ENCODE data around the gene S100A2. TPM values are rescaled to one million over a fixed set of nuclear protein-coding genes. Genes with fewer than 3 reads are reported as not detected.
A peak's percentile ranks its signal among the peaks of the same experiment; 100 is the strongest.

The S100A2 gene
- total RNA-seq, 1 donor: 1.8 TPM

GRCh38 chr1:153573351-153573750 is 7.7 kb upstream of the S100A2 start:
- H3K9me3 ChIP-seq (ENCODE audit: low read depth, low read length): no peaks in the 10 kb centered on the region
- no peaks in the 10 kb centered on the region for H4K20me1 ChIP-seq (ENCODE audit: insufficient read depth, low read length)
- no peaks in the 10 kb centered on the region for H3K36me3 ChIP-seq (ENCODE audit: insufficient read depth, low read length)
- H3K27me3 ChIP-seq (ENCODE audit: insufficient read depth, low read length): no peaks in the 10 kb centered on the region
- TF ChIP-seq, protein P1, sequence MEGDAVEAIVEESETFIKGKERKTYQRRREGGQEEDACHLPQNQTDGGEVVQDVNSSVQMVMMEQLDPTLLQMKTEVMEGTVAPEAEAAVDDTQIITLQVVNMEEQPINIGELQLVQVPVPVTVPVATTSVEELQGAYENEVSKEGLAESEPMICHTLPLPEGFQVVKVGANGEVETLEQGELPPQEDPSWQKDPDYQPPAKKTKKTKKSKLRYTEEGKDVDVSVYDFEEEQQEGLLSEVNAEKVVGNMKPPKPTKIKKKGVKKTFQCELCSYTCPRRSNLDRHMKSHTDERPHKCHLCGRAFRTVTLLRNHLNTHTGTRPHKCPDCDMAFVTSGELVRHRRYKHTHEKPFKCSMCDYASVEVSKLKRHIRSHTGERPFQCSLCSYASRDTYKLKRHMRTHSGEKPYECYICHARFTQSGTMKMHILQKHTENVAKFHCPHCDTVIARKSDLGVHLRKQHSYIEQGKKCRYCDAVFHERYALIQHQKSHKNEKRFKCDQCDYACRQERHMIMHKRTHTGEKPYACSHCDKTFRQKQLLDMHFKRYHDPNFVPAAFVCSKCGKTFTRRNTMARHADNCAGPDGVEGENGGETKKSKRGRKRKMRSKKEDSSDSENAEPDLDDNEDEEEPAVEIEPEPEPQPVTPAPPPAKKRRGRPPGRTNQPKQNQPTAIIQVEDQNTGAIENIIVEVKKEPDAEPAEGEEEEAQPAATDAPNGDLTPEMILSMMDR (IDR thresholded peaks at IDR 0.05; ENCODE audit: extremely low read depth, low read depth, low read length): no peak
- H3K4me1 ChIP-seq (ENCODE audit: insufficient read depth, low read length): peaks cover 33% of the 10 kb centered on the region
- peak overlapping the region; percentile 45 for H2AFZ ChIP-seq (ENCODE audit: low read length)
- H3K79me2 ChIP-seq (ENCODE audit: insufficient read depth, low read length): no peaks in the 10 kb centered on the region
- H3K27ac ChIP-seq (ENCODE audit: low read depth, low read length): peak overlapping the region; percentile 85
- DNase-seq (ENCODE audit: insufficient read length, low spot score, missing footprints): peak; percentile 74
- no peak overlapping the region for H3K4me3 ChIP-seq (ENCODE audit: insufficient read depth, low read length)
- peak overlapping the region; percentile 80 for H3K4me2 ChIP-seq (ENCODE audit: insufficient read depth, low read length)

DNA sequence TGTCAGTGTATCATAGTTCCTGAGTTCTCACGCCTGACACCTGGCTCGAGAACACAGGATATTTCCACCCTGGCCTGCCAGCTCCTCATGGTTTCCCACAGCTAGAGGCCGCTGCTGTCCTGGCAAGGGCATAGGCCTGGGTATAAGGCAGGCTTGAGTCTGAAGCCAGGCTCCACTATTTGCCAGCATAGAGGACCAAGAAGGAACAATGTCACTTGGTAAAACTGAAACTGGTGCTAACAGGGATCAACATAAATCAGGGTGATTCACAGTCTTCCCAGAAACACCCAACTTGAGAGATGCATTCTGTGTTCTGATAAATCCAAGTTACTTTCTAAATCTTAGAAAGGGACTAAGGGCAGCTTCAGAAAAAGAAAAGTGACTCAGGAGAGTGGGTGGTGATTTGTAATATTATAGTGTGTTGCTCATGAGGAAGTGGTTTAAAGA is 6.9 kb upstream of the S100A2 start:
- peak overlapping the region; percentile 80 for H3K4me2 ChIP-seq (ENCODE audit: insufficient read depth, low read length)
- H3K27ac ChIP-seq (ENCODE audit: low read depth, low read length): peak overlapping the region; percentile 85

GRCh38 chr1:153571706-153572105 is 6.1 kb upstream of the S100A2 start:
- Histone ChIP-seq H3K27ac (ENCODE audit: low read depth, low read length) (peak overlapping the region; percentile 85), H3K79me2 (ENCODE audit: insufficient read depth, low read length) (no peaks in the 10 kb centered on the region), H3K4me1 (ENCODE audit: insufficient read depth, low read length) (peaks cover 41% of the 10 kb centered on the region), H3K4me3 (ENCODE audit: insufficient read depth, low read length) (no peak overlapping the region), H3K4me2 (ENCODE audit: insufficient read depth, low read length) (peak overlapping the region; percentile 80), H3K27me3 (ENCODE audit: insufficient read depth, low read length) (no peaks in the 10 kb centered on the region), H4K20me1 (ENCODE audit: insufficient read depth, low read length) (no peaks in the 10 kb centered on the region), H2AFZ (ENCODE audit: low read length) (peak overlapping the region; percentile 62), H3K9me3 (ENCODE audit: low read depth, low read length) (no peaks in the 10 kb centered on the region), H3K36me3 (ENCODE audit: insufficient read depth, low read length) (no peaks in the 10 kb centered on the region)
- TF ChIP-seq, protein P1 (IDR thresholded peaks at IDR 0.05; ENCODE audit: extremely low read depth, low read depth, low read length): no peak
- DNase-seq (ENCODE audit: insufficient read length, low spot score, missing footprints): no peak

More for the DNA sequence above, 6.9 kb upstream of the S100A2 start:
- peaks cover 33% of the 10 kb centered on the region for H3K4me1 ChIP-seq (ENCODE audit: insufficient read depth, low read length)
- no peaks in the 10 kb centered on the region for H3K79me2 ChIP-seq (ENCODE audit: insufficient read depth, low read length)
- peak overlapping the region; percentile 51 for H3K4me3 ChIP-seq (ENCODE audit: insufficient read depth, low read length)
- H3K36me3 ChIP-seq (ENCODE audit: insufficient read depth, low read length): no peaks in the 10 kb centered on the region
- DNase-seq (ENCODE audit: insufficient read length, low spot score, missing footprints): peak; percentile 96
- no peaks in the 10 kb centered on the region for H3K9me3 ChIP-seq (ENCODE audit: low read depth, low read length)
- TF ChIP-seq, protein P1 (IDR thresholded peaks at IDR 0.05; ENCODE audit: extremely low read depth, low read depth, low read length): peak; percentile 98
- H3K27me3 ChIP-seq (ENCODE audit: insufficient read depth, low read length): no peaks in the 10 kb centered on the region
- H2AFZ ChIP-seq (ENCODE audit: low read length): peak overlapping the region; percentile 58
- H4K20me1 ChIP-seq (ENCODE audit: insufficient read depth, low read length): no peaks in the 10 kb centered on the region

- no peaks in the 10 kb centered on the region for H3K9me3 ChIP-seq (ENCODE audit: low read depth, low read length)
- H3K27me3 ChIP-seq (ENCODE audit: insufficient read depth, low read length): no peaks in the 10 kb centered on the region
- TF ChIP-seq, protein P1 (IDR thresholded peaks at IDR 0.05; ENCODE audit: extremely low read depth, low read depth, low read length): no peak
- no peak overlapping the region for H3K27ac ChIP-seq (ENCODE audit: low read depth, low read length)
- H2AFZ ChIP-seq (ENCODE audit: low read length): no peak overlapping the region
- H3K4me2 ChIP-seq (ENCODE audit: insufficient read depth, low read length): no peak overlapping the region
- peaks cover 49% of the 10 kb centered on the region for H3K4me1 ChIP-seq (ENCODE audit: insufficient read depth, low read length)
- H3K4me3 ChIP-seq (ENCODE audit: insufficient read depth, low read length): no peak overlapping the region
- no peaks in the 10 kb centered on the region for H3K36me3 ChIP-seq (ENCODE audit: insufficient read depth, low read length)
- DNase-seq (ENCODE audit: insufficient read length, low spot score, missing footprints): no peak
- H3K79me2 ChIP-seq (ENCODE audit: insufficient read depth, low read length): no peaks in the 10 kb centered on the region
- no peaks in the 10 kb centered on the region for H4K20me1 ChIP-seq (ENCODE audit: insufficient read depth, low read length)
These were observed 5.2 kb upstream of the S100A2 start for GRCh38 chr1:153570874-153571273.
